SKM-1 (cell line): ENCODE data around the gene ZNRF2.
"Not testable (repeated sequence)": the region's sequence is repeated elsewhere in the genome, so short reads cannot be mapped to it uniquely, and the experiment has no call there.

Source experiments
- DNase-seq: peaks from one replicate; lab custom pipeline; 2025; ENCODE audit not compliant: unreplicated experiment; lab: John Stamatoyannopoulos, UW

The ZNRF2 gene

GRCh38 chr7:30353932-30354607 is 69.7 kb downstream of the ZNRF2 start:
- no peak for DNase-seq

GRCh38 chr7:30354791-30355190 is 70.4 kb downstream of the ZNRF2 start:
- no peak for DNase-seq

GRCh38 chr7:30359957-30360356 is 75.6 kb downstream of the ZNRF2 start:
- no peak for DNase-seq

- no peak for DNase-seq
Measured at GRCh38 chr7:30363778-30364563, 79.6 kb downstream of the ZNRF2 start.

- no peak for DNase-seq
Measured at GRCh38 chr7:30364773-30365172, 80.4 kb downstream of the ZNRF2 start.

GRCh38 chr7:30365621-30366020 is 81.2 kb downstream of the ZNRF2 start:
- no peak for DNase-seq

- no peak for DNase-seq
Measured at GRCh38 chr7:30366606-30367005, 82.2 kb downstream of the ZNRF2 start.

GRCh38 chr7:30367561-30367960 is 83.2 kb downstream of the ZNRF2 start:
- no peak for DNase-seq

- no peak for DNase-seq
Measured at GRCh38 chr7:30369879-30370278, 85.5 kb downstream of the ZNRF2 start.

GRCh38 chr7:30371321-30371720 is 86.9 kb downstream of the ZNRF2 start:
- no peak for DNase-seq

- DNase-seq = no peak
Measured at GRCh38 chr7:30378275-30378674, 93.9 kb downstream of the ZNRF2 start.

GRCh38 chr7:30379131-30379530 is 94.7 kb downstream of the ZNRF2 start:
- DNase-seq = no peak

GRCh38 chr7:30379741-30380140 is 95.3 kb downstream of the ZNRF2 start:
- DNase-seq = no peak

GRCh38 chr7:30380294-30380693 is 95.9 kb downstream of the ZNRF2 start:
- no peak for DNase-seq

- not testable (repeated sequence) for DNase-seq
Measured at GRCh38 chr7:30380824-30381223, 96.4 kb downstream of the ZNRF2 start.

- no peak for DNase-seq
Measured at GRCh38 chr7:30382607-30383006, 98.2 kb downstream of the ZNRF2 start.

GRCh38 chr7:30389791-30390190 is 105.4 kb downstream of the ZNRF2 start:
- no peak for DNase-seq

- no peak for DNase-seq
Measured at GRCh38 chr7:30390736-30391636, 106.6 kb downstream of the ZNRF2 start.

- DNase-seq = no peak
Measured at GRCh38 chr7:30391806-30392205, 107.4 kb downstream of the ZNRF2 start.

- DNase-seq = no peak
Measured at GRCh38 chr7:30395676-30396075, 111.3 kb downstream of the ZNRF2 start.

- no peak for DNase-seq
Measured at GRCh38 chr7:30396389-30396788, 112.0 kb downstream of the ZNRF2 start.

- no peak for DNase-seq
Measured at GRCh38 chr7:30403477-30403876, 119.1 kb downstream of the ZNRF2 start.
